Astrocyte of the hippocampus (primary cell): ENCODE results near the gene EMX2.
"Not testable (repeated sequence)": the region's sequence is repeated elsewhere in the genome, so short reads cannot be mapped to it uniquely, and the experiment has no call there.

Source experiments
- DNase-seq: peaks from one replicate; pipeline ENCODE4 v3.0.0; 2011; ENCODE audit warnings: low read depth, low spot score

EMX2 gene

DNA sequence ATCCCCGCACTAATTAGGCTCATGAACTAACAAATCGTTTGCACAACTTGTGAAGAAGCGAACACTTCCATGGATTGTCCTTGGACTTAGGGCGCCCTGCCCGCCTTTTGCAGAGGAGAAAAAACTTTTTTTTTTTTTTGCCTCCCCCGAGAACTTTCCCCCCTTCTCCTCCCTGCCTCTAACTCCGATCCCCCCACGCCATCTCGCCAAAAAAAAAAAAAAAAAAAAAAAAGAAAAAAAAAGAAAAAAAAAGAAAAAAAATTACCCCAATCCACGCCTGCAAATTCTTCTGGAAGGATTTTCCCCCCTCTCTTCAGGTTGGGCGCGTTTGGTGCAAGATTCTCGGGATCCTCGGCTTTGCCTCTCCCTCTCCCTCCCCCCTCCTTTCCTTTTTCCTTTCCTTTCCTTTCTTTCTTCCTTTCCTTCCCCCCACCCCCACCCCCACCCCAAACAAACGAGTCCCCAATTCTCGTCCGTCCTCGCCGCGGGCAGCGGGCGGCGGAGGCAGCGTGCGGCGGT is at the start of gene EMX2:
Gene EMX2, plus strand, starts transcription at position 41 of the 519 bp plus-strand sequence. CDS start 522 bp downstream, outside the sequence.
- no peak for DNase-seq

DNA sequence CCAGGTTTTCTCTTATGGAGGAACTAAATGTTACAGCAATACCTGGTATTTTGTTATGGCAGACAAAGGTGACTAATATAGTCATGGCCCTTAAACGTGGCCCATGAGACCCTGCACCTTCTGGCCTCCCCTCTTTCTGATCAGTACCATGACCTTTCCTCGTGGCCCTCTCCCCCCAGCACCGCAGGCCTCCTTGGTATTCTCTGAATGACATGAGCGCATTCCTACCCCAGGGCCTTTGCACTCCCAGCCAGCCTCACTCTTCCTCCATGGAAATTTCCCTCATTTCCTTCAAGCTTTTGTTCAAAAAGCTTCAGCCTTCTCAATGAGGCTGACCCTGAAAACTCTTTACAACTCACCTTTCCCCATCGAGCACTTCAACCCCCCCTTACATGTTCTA is 46.5 kb upstream of the EMX2 start:
- DNase-seq = no peak

GRCh38 chr10:117496616-117497028 is 45.9 kb upstream of the EMX2 start:
- DNase-seq = peak; percentile 91

- DNase-seq = no peak
Measured at GRCh38 chr10:117497736-117498135, 44.8 kb upstream of the EMX2 start.

DNA sequence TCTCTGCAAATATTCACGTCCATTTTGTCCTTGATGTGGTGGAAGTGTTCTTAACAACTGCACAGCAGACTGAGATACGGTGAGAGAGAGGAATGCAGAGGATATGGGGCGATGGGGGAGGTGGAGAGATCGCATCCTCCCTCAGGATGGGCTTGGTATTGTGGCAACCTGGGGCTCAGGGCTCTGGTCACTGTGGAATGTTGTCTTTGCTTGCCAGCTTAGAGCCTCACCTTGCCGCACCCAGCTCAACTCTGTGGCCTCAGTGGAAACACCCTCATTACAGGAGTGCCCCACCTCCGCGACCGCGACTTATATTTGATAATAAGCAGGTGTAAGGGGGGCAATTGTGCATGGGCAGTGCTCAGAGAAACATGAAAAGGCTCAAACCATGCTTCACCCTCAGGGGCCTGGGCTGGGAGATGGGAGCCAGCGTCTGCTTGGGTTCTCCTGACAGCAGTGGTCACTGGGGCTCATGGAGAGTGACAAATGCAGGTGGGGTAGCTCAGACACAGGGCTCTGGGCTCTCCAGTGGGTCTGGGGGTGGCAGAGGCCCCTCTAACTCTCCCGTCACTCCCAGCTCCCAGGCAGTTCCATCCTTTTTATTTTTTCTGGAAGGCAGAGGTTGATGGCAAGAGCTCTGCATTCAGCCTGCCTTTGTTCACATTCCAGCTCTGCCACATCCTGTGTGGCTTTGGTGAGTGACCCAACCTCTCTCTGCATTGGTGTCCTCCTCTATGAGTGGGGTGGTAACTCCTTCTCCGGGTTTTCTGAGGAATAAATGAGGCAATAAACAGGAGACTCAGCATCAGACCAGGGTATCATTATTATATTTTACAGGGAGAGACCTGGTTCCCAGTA is 43.1 kb upstream of the EMX2 start:
- DNase-seq = peak; percentile 42

DNA sequence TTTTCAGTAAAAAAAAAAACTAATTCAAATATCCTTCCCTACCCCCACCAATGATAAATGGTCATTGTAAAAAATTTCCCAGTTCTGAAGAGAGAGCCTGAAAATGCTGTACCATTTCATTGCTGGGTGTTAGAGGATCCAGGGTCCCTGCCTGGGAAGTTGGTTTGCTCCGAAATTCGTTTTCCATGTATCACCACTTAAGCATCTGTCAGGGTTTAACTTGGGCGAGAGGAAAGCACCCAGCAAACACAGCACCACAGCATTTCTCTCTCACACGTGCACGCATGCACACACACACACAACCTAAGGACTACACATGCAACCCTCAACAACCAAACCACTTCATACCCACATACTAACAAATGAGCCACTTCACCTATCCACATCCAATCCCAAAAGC is 42.1 kb upstream of the EMX2 start:
- no peak for DNase-seq

DNA sequence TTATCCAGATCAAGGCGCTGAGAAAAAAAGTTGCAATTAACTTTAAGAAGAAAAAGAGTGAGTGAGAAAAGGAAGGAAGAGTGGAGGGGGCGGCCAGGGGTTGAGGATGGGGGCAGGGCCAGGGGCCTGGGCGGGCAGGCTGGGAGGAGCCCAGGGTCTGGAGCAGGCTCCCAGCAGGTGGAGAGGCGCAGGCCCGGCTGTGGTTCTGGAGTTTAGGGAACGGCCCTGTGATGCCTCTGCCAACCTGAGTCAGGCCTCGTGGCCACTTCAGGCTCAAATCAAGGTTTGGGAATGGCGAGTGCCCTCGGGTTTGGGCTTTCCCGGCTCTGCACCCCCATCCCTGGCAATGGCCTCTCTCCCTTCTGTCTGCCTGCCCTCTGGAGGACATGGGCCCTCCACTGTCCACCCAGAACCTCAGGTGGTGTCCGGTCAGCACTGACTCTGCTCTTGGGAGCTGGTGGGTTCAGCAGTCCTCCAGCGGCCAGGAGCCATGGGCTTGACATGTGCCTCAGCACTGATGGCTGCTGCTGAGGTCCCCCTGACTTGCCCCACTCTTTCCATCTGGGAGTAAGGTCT is 41.0 kb upstream of the EMX2 start:
- no peak for DNase-seq

GRCh38 chr10:117502421-117503243 is 39.9 kb upstream of the EMX2 start:
- DNase-seq = no peak

DNA sequence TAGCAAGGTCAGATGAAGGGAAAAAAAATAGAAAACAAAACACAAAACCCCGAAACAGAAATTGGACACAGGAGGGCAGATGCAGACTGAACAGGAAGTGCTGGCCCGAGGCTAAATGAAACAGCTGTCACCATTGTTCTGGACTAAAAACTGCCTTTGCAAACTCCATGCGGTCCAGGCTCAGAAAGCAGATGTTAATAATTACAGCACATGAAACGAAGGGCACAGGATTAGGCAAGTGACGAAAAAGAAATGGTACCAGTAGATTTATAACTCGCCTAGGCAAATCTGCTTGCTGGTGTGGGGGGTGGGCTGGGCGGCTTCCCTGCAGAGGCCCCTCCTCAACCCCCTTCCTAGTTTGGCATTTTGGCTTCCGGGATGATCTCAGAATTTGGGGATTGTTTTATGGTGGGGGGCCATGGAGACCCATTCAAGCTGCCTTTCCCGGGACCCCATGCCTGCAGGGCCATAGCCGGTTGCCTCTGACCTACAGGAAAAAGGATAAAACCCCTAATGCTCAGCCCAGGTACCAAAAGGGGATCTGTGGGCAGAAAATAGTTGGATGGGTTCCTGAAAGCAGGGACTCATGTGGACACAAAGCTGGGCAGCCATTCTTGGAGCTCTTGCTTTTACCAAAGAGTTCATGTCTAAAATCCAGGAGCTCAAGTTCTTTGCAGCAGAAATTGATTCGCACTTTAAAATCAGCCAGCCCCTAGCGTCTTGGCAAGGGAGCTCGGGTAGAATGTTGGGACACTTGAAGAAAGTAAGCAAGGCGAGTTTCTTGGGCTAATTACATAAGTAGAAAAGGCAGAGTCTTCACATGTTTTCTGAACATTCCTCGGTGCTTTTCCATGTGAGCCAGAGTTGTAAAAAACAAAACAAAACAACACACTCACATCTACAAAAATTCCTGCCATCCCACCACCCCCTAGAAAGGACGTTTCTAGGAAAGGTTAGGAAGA is 39.0 kb upstream of the EMX2 start:
- no peak for DNase-seq

DNA sequence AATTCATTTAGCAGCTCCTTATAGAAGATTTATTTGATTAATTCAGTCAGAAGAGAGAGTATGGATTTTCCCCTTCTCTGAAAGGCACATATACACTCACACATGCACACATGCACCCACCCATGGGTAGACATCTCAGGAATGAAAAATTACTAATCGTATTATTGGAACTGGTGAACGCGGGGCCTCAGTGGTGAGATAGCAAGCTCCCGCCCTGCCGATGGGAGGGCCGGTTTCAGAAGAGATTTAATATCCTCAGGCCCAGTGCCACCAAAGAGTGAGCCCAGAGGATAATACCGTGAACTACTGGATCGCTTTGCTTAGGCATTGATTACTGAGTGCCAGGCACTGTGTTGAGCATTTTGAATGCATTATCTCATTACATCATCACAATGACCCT is 38.0 kb upstream of the EMX2 start:
- no peak for DNase-seq

DNA sequence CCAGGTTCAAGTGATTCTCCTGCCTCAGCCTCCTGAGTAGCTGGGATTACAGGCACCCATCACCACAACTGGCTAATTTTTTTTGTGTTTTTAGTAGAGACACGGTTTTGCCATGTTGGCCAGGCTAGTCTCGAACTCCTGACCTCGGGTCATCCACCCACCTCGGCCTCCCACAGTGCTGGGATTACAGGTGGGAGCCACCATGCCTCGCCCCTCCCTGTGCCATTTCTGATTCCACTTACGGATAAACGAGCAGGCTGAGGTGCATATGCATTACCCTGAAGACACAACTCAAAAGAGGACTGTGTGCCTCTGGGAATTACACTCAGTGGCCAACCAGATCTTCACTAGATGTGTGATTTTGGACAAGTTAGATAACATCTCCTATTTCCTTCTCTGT is 35.5 kb upstream of the EMX2 start:
- DNase-seq = not testable (repeated sequence)

GRCh38 chr10:117509573-117509972 is 33.0 kb upstream of the EMX2 start:
- no peak for DNase-seq

DNA sequence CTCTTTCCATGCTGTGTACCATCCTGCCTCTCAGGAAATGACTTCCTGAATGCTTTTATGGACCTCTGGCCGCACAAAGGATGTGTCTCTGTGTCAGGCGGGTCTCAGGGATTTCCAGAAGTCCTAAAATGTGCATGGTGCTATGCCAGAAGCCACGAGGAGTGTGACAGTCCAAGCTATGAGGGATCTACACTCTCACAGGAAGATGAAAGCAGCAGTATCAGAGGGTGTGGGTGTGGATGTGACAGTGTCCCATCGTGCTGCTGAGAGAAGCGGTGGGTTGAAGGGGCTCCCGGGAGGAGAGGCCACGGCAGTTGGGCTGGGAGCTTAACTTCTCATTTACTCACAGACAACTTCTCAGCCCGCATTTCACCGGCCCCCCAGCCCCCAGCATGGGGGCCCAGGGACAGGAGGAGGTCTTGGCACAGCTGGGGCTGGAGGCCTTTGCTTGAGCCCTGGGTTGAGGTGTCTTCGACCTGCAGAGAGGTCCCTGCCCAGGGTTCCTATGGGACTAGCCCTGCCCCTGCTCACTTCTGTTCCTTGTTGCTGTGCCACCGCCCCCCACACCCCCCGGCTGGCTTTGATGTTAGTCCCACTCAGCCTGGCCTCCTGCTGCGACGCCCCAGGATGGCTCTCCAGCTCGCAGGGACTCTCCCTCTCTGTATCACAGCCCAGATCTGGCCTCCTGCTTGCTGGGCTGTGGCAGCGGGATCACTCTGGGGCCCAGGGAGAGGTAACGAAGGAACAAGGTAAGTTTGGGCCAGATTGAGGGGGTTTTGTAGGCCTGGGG is 30.8 kb upstream of the EMX2 start:
- no peak for DNase-seq

- no peak for DNase-seq
Measured at GRCh38 chr10:117514971-117515370, 27.6 kb upstream of the EMX2 start.

DNA sequence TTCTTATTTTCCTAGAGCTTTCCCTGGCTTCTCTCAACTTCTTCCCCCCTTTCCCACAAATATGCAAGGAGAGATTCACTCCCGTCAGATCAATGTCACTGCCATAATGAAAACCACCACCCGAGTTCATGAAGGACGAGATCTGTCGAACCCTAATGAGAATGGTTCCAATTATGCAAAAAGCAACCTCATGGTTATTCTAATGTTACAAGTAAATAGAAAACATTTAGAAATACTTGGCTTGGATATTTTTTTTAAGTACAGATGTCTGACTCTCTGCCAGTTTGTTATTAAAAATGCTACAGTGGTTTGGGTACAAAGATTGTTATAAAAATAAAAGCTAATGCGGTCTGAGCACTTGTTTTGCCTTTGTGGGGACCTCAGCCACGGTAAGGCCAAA is 25.9 kb upstream of the EMX2 start:
- DNase-seq = no peak

GRCh38 chr10:117518246-117518645 is 24.3 kb upstream of the EMX2 start:
- DNase-seq = no peak

- DNase-seq = no peak
Measured at GRCh38 chr10:117519286-117519685, 23.3 kb upstream of the EMX2 start.

DNA sequence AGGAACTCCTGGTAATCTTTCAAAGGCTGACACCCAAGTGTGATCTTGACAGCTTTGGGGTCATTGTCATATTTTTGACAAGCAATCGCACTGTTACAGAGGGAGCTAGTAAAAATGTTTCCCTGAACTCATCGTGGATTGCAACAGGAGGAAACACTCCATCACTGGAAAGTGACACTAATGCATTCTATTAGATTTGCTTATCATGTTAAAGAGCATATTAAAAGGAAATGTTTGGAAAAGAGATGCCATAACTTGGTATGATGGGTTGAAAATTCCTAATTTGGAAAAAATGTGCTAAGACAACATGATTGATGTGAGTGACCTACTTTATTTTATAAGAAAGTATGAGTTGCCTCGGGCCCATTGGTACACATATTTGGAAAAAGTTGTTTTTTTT is 22.7 kb upstream of the EMX2 start:
- DNase-seq = no peak

DNA sequence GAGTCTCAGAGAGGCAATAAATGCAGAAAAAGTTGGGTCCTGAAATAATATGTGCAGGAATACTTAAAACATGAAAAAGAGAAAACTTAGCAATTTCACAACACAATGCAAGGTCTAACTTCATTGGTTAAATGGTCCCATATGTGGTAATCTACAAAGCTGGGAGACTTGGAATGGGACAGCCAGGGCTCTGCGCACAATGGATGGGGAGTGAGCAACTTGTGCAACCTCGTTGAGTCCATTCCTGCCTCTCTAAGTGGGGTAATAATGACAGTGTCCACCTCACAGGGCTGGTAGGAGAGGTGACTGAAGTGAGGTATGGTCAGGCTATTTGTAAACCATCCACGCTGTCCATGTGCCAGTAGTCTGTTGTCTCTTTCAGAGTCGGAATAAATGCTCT is 11.8 kb upstream of the EMX2 start:
- no peak for DNase-seq

DNA sequence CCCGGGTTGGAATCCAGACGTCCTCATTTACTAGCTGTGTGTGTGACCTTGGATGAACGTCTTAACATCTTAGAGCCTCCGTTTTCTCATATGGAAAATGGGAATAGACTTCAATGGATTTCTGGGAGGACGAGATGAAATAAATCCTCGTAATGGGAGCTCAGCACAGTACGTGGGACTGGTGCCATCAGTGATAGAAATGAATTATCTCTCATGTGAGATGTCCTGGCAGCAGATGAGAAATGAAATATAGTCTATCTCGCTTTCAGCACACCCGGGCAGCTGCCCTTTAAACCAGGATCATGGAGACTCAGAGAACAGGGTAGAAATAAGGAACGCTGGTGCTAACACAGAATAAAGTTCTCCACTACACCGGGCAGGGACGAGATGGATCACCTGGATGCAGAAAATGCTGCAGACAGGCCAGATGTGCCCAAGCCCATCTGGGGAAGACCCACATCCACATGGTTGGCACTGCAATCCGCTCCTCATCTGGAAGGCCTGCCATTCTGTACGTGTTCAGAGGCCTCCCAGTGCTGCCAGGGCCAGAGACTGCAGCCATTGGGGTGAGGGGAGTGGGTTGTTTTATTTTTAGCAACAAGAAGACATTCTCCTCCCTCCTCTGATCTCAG is 11.1 kb upstream of the EMX2 start:
- no peak for DNase-seq
